ENCODE results near the gene LACTB.

Gene LACTB

GRCh38 chr15:63189941-63190768 is 68.5 kb downstream of the LACTB start:
- Histone ChIP-seq H3K9ac (ENCODE audit: low read length) (peak overlapping the region; percentile 68), H3K4ac (ENCODE audit: low read depth, low read length) (no peak overlapping the region), H2BK5ac (ENCODE audit: low read depth, low read length, poor library complexity) (no peak overlapping the region), H3K79me2 (ENCODE audit: control insufficient read depth, insufficient read depth, low read length, poor library complexity) (peaks cover 4% of the 10 kb centered on the region), H4K12ac (ENCODE audit: low read depth, low read length) (peak overlapping the region; percentile 3), H2AK5ac (ENCODE audit: low read length) (peak overlapping the region; percentile 2), H3K4me2 (ENCODE audit: low read length) (peak overlapping the region; percentile 95), H3K23ac (ENCODE audit: low read length) (no peak overlapping the region), H3K9me3 (ENCODE audit: insufficient read depth, low read depth, low read length) (no peaks in the 10 kb centered on the region), H3K4me1 (ENCODE audit: control insufficient read depth in 1 of 2, insufficient read depth in 2 of 2, low read length in 2 of 2) (peaks cover 0 to 10% of the 10 kb centered on the region in 2 experiments), H4K91ac (ENCODE audit: low read depth, low read length) (peak overlapping the region; percentile 28), H3K4me3 (ENCODE audit: low read depth, low read length) (peak overlapping the region; percentile 79), H3K18ac (ENCODE audit: low read length) (peak overlapping the region; percentile 55), H3K27me3 (ENCODE audit: insufficient read depth, low read length) (no peaks in the 10 kb centered on the region), H2BK120ac (ENCODE audit: insufficient read depth, low read length, poor library complexity) (no peak overlapping the region), H2BK12ac (ENCODE audit: low read length) (no peak overlapping the region), H3K36me3 (ENCODE audit: control insufficient read depth in 1 of 2, insufficient read depth in 2 of 2, low read length in 2 of 2) (no peaks in the 10 kb centered on the region), H4K8ac (ENCODE audit: low read depth, low read length) (peak overlapping the region; percentile 95), H3K14ac (ENCODE audit: low read length) (peak overlapping the region; percentile 10), H2AFZ (ENCODE audit: insufficient read depth, low read length, poor library complexity) (peak overlapping the region; percentile 89), H3K27ac (ENCODE audit: low read depth, low read length) (no peak overlapping the region), H3K79me1 (ENCODE audit: low read length) (peaks cover 4% of the 10 kb centered on the region)
- WGBS (ENCODE audit: extremely low coverage, insufficient coverage, insufficient read length), result no CpG with 5 or more reads among the region's 10 CpGs
- DNase-seq, result peak in 1 of 2 donors; percentile 37

- no peak overlapping the region for H3K9ac ChIP-seq (ENCODE audit: low read length)
- peaks cover 4% of the 10 kb centered on the region for H3K79me2 ChIP-seq (ENCODE audit: control insufficient read depth, insufficient read depth, low read length, poor library complexity)
- no peak overlapping the region for H3K14ac ChIP-seq (ENCODE audit: low read length)
- no peak overlapping the region for H3K23ac ChIP-seq (ENCODE audit: low read length)
- H3K79me1 ChIP-seq (ENCODE audit: low read length), result peaks cover 4% of the 10 kb centered on the region
- H4K12ac ChIP-seq (ENCODE audit: low read depth, low read length), result no peak overlapping the region
- no peaks in the 10 kb centered on the region for H3K27me3 ChIP-seq (ENCODE audit: insufficient read depth, low read length)
- no CpG with 5 or more reads among the region's 3 CpGs for WGBS (ENCODE audit: extremely low coverage, insufficient coverage, insufficient read length)
- no peaks in the 10 kb centered on the region for H3K9me3 ChIP-seq (ENCODE audit: insufficient read depth, low read depth, low read length)
- H3K36me3 ChIP-seq (ENCODE audit: control insufficient read depth in 1 of 2, insufficient read depth in 2 of 2, low read length in 2 of 2), result no peaks in the 10 kb centered on the region
- H2BK120ac ChIP-seq (ENCODE audit: insufficient read depth, low read length, poor library complexity), result no peak overlapping the region
- H3K4ac ChIP-seq (ENCODE audit: low read depth, low read length), result no peak overlapping the region
- no peak overlapping the region for H3K27ac ChIP-seq (ENCODE audit: low read depth, low read length)
- no peak overlapping the region for H2BK5ac ChIP-seq (ENCODE audit: low read depth, low read length, poor library complexity)
- no peak overlapping the region for H3K18ac ChIP-seq (ENCODE audit: low read length)
- peak in 1 of 2 donors; percentile 35 for DNase-seq
- no peak overlapping the region for H2AK5ac ChIP-seq (ENCODE audit: low read length)
- no peak overlapping the region for H4K91ac ChIP-seq (ENCODE audit: low read depth, low read length)
- no peak overlapping the region for H4K8ac ChIP-seq (ENCODE audit: low read depth, low read length)
- no peak overlapping the region for H2AFZ ChIP-seq (ENCODE audit: insufficient read depth, low read length, poor library complexity)
- H2BK12ac ChIP-seq (ENCODE audit: low read length), result no peak overlapping the region
- no peak overlapping the region for H3K4me3 ChIP-seq (ENCODE audit: low read depth, low read length)
- H3K4me1 ChIP-seq (ENCODE audit: control insufficient read depth in 1 of 2, insufficient read depth in 2 of 2, low read length in 2 of 2), result peaks cover 0 to 10% of the 10 kb centered on the region in 2 experiments
- H3K4me2 ChIP-seq (ENCODE audit: low read length), result no peak overlapping the region
Measured at GRCh38 chr15:63190769-63191649, 69.3 kb downstream of the LACTB start.
